ENCODE data around the gene PNCK. TPM values are rescaled to one million over a fixed set of nuclear protein-coding genes. Genes with fewer than 3 reads are reported as not detected.

PNCK gene
- total RNA-seq, 1 experiment from 2014 or later, result not detected

DNA sequence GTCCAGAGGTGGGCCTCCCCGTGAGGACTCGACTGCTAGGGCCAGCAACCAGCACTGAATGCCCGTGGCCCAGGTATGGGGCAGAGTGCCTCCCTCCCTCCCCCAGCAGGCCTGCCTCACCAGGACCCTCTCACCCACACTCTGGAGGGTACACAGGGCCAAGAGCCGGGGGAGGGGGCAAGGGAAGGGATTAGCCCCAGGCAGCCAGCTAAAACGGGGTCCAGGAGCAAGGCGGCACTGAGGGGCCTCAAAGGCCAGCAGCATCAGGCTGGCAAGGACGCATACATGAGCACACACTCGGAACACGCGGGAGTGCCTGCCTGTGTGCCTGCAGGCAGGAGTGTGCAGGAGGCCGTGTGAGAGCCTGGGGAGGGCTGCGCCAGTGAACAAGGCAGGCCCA, 44.9 kb downstream of the PNCK start:
- no peak for DNase-seq (ENCODE audit: low read depth)

DNA sequence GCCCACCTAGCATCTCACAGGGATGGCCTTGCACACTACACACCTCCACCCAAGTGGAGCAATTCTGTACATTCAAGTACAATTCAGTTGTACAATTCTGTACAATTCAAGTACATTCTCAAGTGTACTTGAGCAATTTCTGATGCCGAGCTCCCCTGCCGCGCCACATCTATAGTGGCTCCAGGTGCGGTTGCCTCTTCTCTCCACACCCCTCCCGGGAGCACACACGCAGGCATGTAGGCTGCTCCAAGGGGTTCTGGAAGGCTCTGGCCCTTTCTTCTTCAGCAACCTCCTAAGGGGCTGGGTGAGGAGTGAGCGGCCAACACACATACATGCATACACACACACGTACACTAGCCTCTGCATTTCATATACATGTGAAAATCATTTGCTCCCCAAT, 45.5 kb downstream of the PNCK start:
- no peak for DNase-seq (ENCODE audit: low read depth)

DNA sequence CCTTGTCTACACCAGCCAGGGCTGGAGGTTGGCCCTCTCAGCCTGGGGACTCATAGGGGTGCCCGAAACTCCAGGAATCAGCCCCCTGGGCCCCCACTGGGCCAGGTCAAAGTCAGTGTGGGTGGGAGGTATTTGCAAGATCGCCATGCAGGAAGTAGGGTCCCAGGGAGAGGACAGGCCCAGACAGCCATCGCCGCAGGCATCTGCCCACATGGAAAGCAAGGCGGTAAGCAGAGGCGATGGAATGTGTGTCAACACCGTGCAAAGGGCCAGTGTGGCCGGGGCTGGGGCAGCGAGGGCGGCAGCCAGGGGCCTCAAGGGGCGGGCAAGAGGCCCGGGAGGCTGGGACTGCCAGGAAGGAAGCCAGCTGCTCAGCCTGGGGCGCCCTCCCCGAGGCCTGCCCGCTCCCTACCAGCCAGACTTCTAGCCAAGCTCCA, 45.9 kb downstream of the PNCK start:
- no peak for DNase-seq (ENCODE audit: low read depth)

DNA sequence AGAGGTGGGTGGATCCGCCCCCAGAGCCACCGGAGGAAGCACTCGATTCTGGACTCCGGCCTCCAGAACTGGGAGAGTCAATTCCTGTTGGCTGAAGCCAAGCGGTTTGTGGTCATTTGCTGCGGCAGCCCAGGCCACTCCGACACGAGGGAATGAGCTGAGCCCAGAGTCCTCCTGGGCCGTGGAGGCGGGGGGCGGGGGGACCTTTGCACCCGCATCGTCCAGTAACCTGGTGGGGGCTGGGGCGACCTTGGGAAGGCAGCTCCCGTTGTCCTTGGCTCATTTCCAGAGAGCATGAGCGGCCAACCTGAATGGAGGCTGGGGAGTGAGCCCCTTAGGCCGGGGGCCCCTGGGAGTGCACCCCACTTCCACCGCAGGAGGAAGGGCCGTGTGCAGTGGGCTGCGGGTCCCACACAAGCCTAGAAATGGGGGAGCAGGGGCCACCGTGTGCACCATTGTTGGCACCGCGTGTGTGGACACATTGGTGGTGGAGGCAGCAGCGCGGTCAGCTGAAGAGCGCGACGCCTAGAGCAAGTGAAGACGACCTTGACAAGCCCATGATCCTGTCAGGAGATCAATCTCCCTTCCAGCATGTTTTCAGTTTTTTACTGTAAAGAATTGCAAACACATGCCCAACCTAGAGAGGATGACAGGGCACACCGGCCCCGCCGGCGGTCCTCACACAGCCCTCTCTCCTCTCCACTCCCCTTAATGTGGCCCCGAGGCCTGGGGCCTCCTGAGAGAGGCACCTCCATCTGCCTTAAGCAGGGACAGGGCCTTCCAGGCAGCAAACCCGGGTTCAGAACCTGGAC, 46.5 kb downstream of the PNCK start:
- DNase-seq (ENCODE audit: low read depth), result no peak

DNA sequence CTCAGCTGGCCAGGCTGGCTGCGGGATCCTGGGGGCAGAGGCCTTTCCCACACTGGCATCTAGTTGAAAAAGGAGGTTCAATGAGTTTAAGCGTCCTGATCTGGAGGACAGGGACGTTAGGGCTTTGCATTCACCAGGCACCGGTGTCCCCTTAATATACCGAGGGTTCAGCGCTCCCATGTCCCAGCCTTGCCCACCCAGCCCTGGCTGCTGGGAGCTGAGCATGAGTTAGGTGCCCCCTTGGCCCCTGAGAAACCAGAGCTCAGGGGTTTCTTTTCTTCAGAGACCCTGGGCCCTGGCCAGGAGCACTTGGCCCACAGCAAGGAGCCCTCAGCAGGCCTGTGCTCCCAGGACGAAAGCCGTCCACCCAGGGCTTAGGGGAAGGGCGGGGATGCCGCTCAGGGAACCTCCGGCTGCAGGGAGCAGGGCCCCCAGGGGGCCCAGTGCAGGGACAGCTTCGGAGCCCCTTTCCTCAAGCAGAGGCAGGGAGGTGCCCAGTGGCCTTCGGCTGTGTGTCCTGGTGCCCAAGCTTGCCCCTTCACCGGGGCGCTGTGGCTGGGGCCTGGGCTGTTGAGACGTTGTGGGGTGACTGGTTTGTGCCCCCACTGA, 47.5 kb downstream of the PNCK start:
- DNase-seq (ENCODE audit: low read depth), result no peak

DNA sequence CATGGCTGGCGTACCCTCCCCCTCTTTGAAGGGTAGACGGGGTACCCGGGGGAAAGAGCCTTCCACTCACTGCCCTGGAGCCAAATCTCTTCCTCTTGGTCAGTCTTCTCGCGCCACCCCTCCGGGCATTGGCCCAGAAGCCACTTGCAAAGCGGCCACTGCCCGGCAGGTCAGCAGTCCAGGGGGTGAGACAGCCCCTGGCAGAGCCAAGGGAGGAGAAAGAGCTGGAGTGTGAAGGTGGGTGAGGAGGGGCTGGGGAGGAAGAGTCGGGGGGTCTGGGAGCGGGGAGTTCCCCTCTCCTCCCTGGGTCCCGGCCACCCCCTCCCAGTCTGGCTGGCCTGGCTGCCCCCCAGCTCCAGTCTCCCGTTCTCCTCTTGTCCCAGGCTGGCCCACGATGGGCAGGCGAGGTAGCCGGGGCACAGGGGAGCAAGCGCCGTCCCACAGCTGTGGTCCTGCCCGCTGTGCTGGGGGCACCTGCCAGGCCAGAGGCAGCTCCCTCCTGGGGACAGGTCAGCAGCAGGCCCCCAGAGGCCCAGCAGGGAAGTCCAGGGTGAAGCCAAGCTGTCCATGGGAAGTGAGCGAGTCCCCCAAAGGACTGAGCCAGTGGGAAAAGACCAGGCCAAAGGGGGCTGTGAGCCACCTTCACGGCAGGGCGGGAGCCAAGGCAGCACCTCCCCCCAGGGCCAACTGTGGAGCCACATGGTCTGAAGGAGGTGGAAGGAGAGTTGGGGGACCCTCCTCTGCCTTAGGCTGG, 48.2 kb downstream of the PNCK start:
- no peak for DNase-seq (ENCODE audit: low read depth)

DNA sequence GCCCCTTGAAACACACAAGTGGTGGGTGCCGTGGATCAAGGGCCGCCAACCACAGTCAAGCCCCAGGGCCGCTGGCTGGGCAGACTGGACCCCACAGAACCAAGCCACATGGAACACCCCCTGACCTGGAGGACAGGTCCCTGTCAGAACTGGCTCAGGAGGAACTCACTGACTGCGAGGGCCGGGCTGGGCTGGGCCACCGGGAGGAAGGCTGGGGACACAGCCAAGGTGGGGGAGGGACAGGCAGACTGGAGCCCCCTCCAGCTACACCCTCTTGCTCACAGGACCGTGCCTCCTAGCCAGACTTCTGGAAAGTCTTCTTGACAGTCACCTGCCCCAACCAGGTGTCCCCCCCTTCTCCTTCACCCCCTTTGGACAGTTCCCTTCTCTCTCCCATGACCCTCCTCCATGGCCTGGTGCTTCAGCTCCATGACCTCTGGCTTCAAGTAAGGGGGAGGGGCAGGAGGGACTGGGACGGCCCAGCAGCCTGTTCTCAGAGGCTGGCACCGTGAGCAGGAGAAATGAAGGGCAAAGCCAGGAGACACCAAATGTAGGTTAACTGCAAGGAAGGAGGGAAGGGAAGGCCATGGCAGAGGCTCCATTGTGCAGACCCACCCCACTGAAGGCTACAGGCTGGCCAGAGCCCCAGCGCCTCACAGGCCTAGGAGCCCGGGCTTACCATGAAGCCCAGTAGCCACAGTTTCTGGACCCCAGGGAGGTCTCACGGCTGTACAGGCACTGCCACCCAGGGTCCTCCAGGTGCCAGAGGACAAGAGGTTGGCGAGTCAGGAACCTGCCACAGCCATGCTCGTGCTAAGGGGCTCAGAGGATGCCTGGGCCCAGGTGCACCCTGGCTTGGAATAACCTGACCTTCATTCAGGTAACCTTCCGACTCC, 49.2 kb downstream of the PNCK start:
- no peak for DNase-seq (ENCODE audit: low read depth)

DNA sequence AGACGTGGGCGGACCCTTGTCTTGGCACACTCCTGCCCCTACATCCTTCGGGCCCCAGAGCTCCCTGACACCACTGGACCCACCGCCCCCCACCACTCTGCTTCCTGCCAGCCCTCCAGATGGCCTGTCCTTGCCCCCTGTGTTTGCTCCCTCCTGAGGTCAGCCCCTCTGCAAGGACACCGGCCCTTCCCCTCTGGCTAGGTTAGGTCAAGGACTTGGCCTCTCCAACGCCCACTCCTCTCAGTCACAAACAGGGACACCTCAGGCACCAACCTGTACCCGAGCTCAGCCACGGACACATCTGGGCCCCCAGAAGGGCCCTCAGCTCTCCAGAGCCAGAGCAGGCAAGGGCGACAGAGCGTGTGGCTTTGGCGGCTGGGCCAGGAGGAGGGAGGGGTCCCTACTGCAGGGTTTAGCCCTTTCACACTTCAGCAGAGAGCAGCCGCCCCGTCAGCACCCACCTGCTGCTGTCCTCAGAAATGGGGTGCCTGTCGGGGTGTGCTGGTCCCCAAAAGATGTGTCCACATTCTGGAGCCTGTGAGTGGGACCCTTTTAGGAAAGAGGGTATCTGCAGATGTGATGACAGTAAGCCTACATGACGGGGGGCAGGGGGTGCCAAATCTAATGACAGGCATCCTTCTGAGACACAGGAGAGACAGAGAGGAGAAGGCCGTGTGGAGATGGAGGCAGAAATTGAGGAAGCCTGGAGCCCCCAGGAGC, 50.1 kb downstream of the PNCK start:
- no peak for DNase-seq (ENCODE audit: low read depth)

DNA sequence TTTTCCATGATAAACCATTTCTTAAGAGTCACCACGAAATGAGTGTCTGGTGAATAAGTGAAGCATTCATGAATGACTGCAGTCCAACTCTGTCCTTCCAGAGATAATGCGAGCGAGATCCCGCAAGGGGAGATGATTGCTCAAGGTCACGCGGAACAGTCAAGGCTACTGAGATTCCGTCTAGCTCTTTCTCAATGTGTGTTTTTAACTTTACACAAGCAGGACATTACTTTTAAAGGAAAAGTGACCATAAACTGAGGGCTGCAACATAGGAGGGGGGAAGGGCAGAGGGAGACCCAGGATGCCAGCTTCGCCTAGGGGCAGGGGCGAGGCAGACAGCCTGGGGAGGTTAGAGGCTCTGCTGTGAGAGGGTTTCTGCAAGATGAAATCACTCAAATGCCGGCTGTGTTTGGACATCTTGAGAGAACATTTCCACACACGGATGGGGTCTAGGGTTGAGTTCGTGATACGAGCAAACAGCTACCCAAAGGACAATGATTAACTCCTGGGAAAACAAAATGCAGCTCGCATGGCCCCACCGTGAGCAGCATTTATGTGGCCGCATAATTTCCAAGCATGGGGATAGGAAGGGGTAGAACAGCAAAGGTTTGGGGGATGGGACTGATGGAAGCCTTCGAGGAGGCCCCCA, 50.8 kb downstream of the PNCK start:
- DNase-seq (ENCODE audit: low read depth), result no peak

DNA sequence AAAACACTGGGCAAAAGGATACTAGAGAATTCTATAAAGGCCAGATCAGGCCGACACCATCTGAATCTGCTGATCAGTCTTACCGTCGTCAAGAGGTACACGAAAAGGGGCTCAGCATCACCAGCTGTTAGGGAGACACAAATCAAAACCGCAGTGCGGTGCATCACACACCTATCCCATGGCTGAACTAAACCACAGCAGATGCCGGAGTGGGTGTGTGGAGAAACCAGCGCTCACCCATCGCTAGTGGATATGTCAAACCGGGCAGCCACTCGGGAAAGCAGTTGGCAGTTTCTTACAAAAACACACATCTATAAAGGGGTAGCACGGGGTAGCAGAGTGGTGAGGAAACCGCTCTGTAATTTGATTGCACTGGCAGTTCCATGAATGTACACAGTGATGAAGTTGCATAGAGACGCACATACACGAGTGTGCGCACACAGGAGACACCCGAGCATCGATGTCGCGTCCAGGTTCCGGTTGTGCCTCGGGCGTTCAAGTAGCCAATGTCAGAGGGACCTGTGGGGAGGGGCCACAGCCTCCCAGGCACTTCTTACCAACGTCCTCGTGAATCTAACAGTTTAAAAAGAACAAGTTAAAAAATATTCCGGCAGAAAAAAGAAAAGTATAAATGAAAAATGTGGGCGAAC, 51.5 kb downstream of the PNCK start:
- DNase-seq (ENCODE audit: low read depth), result no peak

DNA sequence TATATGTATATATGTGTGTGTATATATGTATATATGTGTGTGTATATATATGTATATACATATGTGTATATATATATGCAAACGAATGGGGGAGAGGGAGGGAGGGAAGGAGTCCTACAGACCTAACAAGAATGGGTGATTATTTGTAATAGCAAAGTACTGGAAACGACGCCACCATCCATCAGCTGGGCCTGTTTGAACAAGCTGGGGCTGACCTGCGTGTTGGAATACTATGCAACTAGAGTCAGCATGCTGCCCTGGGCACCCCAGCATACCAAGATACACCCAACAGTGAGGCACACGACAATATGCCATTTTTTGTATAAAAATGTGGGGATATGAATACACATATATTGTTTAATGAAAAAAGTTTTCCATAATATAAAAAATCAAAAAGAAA, 53.0 kb downstream of the PNCK start:
- DNase-seq (ENCODE audit: low read depth), result no peak

Other genes starting within 250 kb of the PNCK start
- gene TREX2, start 227.8 kb downstream of the PNCK start, total RNA-seq (2014; rRNA removed; shearing (Covaris generic)), result not detected in 2 replicates
- 21.3 and 29.6 TPM in 2 replicates for gene HAUS7, start 203.2 kb downstream of the PNCK start, total RNA-seq (2014; rRNA removed; shearing (Covaris generic))
- 6.6 and 6.8 TPM in 2 replicates for gene BGN, start 178.8 kb downstream of the PNCK start, total RNA-seq (2014; rRNA removed; shearing (Covaris generic))
- not detected in 2 replicates for gene ATP2B3, start 156.2 kb downstream of the PNCK start, total RNA-seq (2014; rRNA removed; shearing (Covaris generic))
- 27.2 and 28.1 TPM in 2 replicates for gene CCNQ, start 74.7 kb downstream of the PNCK start, total RNA-seq (2014; rRNA removed; shearing (Covaris generic))
- gene DUSP9, start 26.6 kb downstream of the PNCK start, total RNA-seq (2014; rRNA removed; shearing (Covaris generic)), result 0.20 TPM in 1 of 2 replicates, not detected in the other
- gene SLC6A8, start 14.1 kb upstream of the PNCK start, total RNA-seq (2014; rRNA removed; shearing (Covaris generic)), result 4.7 and 5.2 TPM in 2 replicates
- gene BCAP31, start 50.6 kb upstream of the PNCK start, total RNA-seq (2014; rRNA removed; shearing (Covaris generic)), result 128 and 135 TPM in 2 replicates
- gene ABCD1, start 51.0 kb upstream of the PNCK start, total RNA-seq (2014; rRNA removed; shearing (Covaris generic)), result 7.0 and 9.8 TPM in 2 replicates
- gene PLXNB3, start 90.4 kb upstream of the PNCK start, total RNA-seq (2014; rRNA removed; shearing (Covaris generic)), result 2.0 and 3.8 TPM in 2 replicates
- 0.12 and 1.1 TPM in 2 replicates for gene SRPK3, start 107.2 kb upstream of the PNCK start, total RNA-seq (2014; rRNA removed; shearing (Covaris generic))
- 67.7 and 69.4 TPM in 2 replicates for gene IDH3G, start 120.6 kb upstream of the PNCK start, total RNA-seq (2014; rRNA removed; shearing (Covaris generic))
- gene SSR4, start 120.9 kb upstream of the PNCK start, total RNA-seq (2014; rRNA removed; shearing (Covaris generic)), result 203 and 247 TPM in 2 replicates
- 0.12 and 0.68 TPM in 2 replicates for gene PDZD4, start 156.7 kb upstream of the PNCK start, total RNA-seq (2014; rRNA removed; shearing (Covaris generic))
- 49.5 and 58.9 TPM in 2 replicates for gene L1CAM, start 212.4 kb upstream of the PNCK start, total RNA-seq (2014; rRNA removed; shearing (Covaris generic))
- 0.20 TPM in 1 of 2 replicates, not detected in the other for gene AVPR2, start 230.9 kb upstream of the PNCK start, total RNA-seq (2014; rRNA removed; shearing (Covaris generic))